HepG2 (cell line): ENCODE measurements around the gene ZMYND10. TPM values are rescaled to one million over a fixed set of nuclear protein-coding genes. Genes with fewer than 3 reads are reported as not detected.

Experiments
- MTA3 ChIP-seq: sonication (generic); formaldehyde crosslinking; IDR thresholded peaks from 2 replicates; pipeline ENCODE4 v1.4.0; 2020; ENCODE audit warnings: missing genetic modification reagents
- RFX1 ChIP-seq: fragments of 450-650 bp; IDR thresholded peaks from 2 replicates; pipeline ENCODE4 v1.6.1; 2017
- TBX2 ChIP-seq: sonication (generic); formaldehyde crosslinking; IDR thresholded peaks from 2 replicates; pipeline ENCODE4 v1.5.0; 2020; ENCODE audit warnings: missing genetic modification reagents, mild to moderate bottlenecking, borderline replicate concordance
- ZNF678 ChIP-seq: sonication (generic); formaldehyde crosslinking; IDR thresholded peaks from 2 replicates; pipeline ENCODE4 v1.4.0; 2020; ENCODE audit warnings: mild to moderate bottlenecking, missing genetic modification reagents
- polyA plus RNA-seq, 8 experiments: library from polyadenylated mRNA; depleted of rRNA in 3 of 8; stranded (reverse) in 7 of 8; unstranded in 1 of 8; fragments of >200 nt; fragmentation: Illumina TruSeq in 4 of 8; extraction: Trizol in 4 of 8; gene quantifications; 2 replicates each; pipeline versions ENCODE4 v1.2.1 to v1.2.3, GENCODE V29; 2011 to 2016; ENCODE audit warnings: low read depth in 4 of 8, missing spikeins in 1 of 8, mixed read lengths in 1 of 8; ENCODE audit not compliant: insufficient read depth in 1 of 8
- total RNA-seq, 5 experiments: library from RNA; depleted of rRNA; stranded (reverse); fragments of >200 nt; fragmentation: Illumina TruSeq; extraction: Trizol; gene quantifications; 2 replicates each; pipeline ENCODE4 v1.2.3, GENCODE V29; 2016; ENCODE audit warnings: low read depth in 1 of 5
- TF ChIP-seq, protein P1 (sequence below): sonication (generic); formaldehyde crosslinking; IDR thresholded peaks from 2 replicates; pipeline ENCODE4 v1.4.0; 2020; ENCODE audit warnings: missing genetic modification reagents
- TF ChIP-seq, protein P2 (sequence below): sonication (generic); formaldehyde crosslinking; IDR thresholded peaks from 2 replicates; pipeline ENCODE4 v1.5.1; 2020; ENCODE audit warnings: mild to moderate bottlenecking, moderate library complexity, missing genetic modification reagents
- TF ChIP-seq, protein P3 (sequence below): sonication (generic); formaldehyde crosslinking; IDR thresholded peaks from 2 replicates; pipeline ENCODE4 v1.8.0; 2022; ENCODE audit warnings: mild to moderate bottlenecking, missing genetic modification reagents, borderline replicate concordance

ZMYND10 gene
- total and polyA plus RNA-seq, 2 of the 13 experiments (the other 11 are each of a cell fraction or from before 2014, with no cell fraction given): 0.60 to 0.74 TPM

DNA sequence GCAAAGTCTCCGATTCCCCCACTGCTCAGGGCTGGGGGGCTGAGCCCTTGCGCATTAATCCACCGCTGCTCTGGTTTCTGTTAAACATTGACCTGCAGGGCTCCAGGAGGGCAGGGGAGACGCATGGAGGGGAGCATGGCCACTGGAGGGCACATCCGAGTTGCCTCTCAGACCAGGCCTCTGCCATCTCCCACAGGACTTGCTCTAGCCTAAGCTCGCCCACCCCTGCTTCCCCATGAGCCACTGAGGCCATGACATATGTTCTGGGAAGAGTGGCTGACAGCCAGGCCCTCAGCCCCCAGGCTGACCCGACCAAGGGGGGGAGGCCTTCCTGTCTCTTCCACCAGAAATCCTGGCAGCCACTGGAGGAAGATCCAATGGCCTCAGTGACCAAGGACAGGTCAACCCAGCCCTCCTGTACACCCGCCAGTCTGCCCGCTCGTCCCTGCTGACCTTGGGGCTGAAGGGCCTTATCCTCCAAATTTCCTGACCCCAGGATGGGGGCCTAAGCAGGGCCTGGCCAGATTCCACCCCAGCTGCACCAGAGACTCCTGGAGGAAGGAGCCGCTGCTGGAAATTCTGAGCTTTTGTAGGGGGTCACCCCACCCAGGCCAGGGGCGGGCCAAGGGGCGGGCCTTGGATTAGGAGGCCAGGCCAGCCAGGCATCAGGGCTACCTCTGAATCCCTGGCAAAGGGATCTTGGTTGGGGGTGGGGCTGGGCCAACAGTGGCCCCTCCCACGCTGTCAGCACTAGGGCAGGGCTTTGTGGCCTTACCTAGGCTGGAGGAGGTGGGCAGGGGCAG is 42.3 kb downstream of the ZMYND10 start, which contains the start of gene HYAL1 (continued):
- TF ChIP-seq, protein P1, sequence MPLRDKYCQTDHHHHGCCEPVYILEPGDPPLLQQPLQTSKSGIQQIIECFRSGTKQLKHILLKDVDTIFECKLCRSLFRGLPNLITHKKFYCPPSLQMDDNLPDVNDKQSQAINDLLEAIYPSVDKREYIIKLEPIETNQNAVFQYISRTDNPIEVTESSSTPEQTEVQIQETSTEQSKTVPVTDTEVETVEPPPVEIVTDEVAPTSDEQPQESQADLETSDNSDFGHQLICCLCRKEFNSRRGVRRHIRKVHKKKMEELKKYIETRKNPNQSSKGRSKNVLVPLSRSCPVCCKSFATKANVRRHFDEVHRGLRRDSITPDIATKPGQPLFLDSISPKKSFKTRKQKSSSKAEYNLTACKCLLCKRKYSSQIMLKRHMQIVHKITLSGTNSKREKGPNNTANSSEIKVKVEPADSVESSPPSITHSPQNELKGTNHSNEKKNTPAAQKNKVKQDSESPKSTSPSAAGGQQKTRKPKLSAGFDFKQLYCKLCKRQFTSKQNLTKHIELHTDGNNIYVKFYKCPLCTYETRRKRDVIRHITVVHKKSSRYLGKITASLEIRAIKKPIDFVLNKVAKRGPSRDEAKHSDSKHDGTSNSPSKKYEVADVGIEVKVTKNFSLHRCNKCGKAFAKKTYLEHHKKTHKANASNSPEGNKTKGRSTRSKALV (CRISPR knock-in tag): 0 out of 2 replicates have a peak, but pooled peaks have one; percentile 2
- peak; percentile 51 for TF ChIP-seq TBX2
- TF ChIP-seq RFX1: no peak
- TF ChIP-seq, protein P2, sequence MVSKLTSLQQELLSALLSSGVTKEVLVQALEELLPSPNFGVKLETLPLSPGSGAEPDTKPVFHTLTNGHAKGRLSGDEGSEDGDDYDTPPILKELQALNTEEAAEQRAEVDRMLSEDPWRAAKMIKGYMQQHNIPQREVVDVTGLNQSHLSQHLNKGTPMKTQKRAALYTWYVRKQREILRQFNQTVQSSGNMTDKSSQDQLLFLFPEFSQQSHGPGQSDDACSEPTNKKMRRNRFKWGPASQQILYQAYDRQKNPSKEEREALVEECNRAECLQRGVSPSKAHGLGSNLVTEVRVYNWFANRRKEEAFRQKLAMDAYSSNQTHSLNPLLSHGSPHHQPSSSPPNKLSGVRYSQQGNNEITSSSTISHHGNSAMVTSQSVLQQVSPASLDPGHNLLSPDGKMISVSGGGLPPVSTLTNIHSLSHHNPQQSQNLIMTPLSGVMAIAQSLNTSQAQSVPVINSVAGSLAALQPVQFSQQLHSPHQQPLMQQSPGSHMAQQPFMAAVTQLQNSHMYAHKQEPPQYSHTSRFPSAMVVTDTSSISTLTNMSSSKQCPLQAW (CRISPR knock-in tag): peak; percentile 75
- TF ChIP-seq MTA3 (CRISPR knock-in tag): no peak
- TF ChIP-seq, protein P3, sequence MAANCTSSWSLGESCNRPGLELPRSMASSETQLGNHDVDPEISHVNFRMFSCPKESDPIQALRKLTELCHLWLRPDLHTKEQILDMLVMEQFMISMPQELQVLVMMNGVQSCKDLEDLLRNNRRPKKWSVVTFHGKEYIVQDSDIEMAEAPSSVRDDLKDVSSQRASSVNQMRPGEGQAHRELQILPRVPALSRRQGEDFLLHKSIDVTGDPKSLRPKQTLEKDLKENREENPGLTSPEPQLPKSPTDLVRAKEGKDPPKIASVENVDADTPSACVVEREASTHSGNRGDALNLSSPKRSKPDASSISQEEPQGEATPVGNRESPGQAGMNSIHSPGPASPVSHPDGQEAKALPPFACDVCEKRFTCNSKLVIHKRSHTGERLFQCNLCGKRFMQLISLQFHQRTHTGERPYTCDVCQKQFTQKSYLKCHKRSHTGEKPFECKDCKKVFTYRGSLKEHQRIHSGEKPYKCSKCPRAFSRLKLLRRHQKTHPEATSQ: peak; percentile 85; the same call in 1 of the 2 replicates
- TF ChIP-seq ZNF678 (CRISPR knock-in tag): no peak
